CD14-positive monocyte (primary cell): Measurements from ENCODE around the gene PPFIBP2. TPM values are rescaled to one million over a fixed set of nuclear protein-coding genes. Genes with fewer than 3 reads are reported as not detected.

Experiments
- DNase-seq, 3 donors: peaks; one replicate each; pipeline ENCODE4 v3.0.0-alpha.2; 2011 to 2022
- H2AFZ ChIP-seq: 2 replicates; pipeline ENCODE4 v1.6.0; 2012; ENCODE audit warnings: mild to moderate bottlenecking, low read depth, low read length, inconsistent platforms; ENCODE audit not compliant: insufficient read depth, poor library complexity, severe bottlenecking
- H3K27ac ChIP-seq, 2 donors: 1 replicate in 1 of 2; 2 replicates in 1 of 2; pipeline ENCODE4 v1.5.1; 2012 to 2013; ENCODE audit warnings: low read length in 2 of 2, control low read depth in 1 of 2, inconsistent platforms in 1 of 2, low read depth in 1 of 2, mild to moderate bottlenecking in 1 of 2
- H3K27me3 ChIP-seq, 2 donors: one replicate each; pipeline versions ENCODE4 v1.6.0 to v1.6.1; 2011 to 2013; ENCODE audit warnings: low read length in 2 of 2; ENCODE audit not compliant: control insufficient read depth in 2 of 2, insufficient read depth in 2 of 2
- H3K36me3 ChIP-seq, 2 donors: replicated peaks in 1 of 2; 1 replicate in 1 of 2; 2 replicates in 1 of 2; pipeline versions ENCODE4 v1.5.1 to v1.6.1; 2012 to 2013; ENCODE audit warnings: low read length in 2 of 2, control low read depth in 1 of 2, inconsistent platforms in 1 of 2, mild to moderate bottlenecking in 1 of 2; ENCODE audit not compliant: insufficient read depth in 2 of 2, control insufficient read depth in 1 of 2
- H3K4me1 ChIP-seq, 2 donors: 1 replicate in 1 of 2; 2 replicates in 1 of 2; pipeline versions ENCODE4 v1.5.1 to v1.6.1; 2012 to 2013; ENCODE audit warnings: low read length in 2 of 2, control low read depth in 1 of 2, inconsistent platforms in 1 of 2, mild to moderate bottlenecking in 1 of 2, moderate library complexity in 1 of 2; ENCODE audit not compliant: insufficient read depth in 2 of 2, control insufficient read depth in 1 of 2
- H3K4me2 ChIP-seq: replicated peaks from 2 replicates; pipeline ENCODE3; 2012; ENCODE audit warnings: low read length, moderate library complexity, mild to moderate bottlenecking; ENCODE audit not compliant: poor library complexity, severe bottlenecking; ENCODE audit errors: extremely low read depth
- H3K4me3 ChIP-seq, 3 experiments: fragments of 200-600 bp in 1 of 3; sonication (generic) in 1 of 3; replicated peaks in 1 of 3; 1 replicate in 2 of 3; 2 replicates in 1 of 3; pipeline ENCODE4 v1.5.1; 2011 to 2013; ENCODE audit warnings: low read length in 3 of 3, mild to moderate bottlenecking in 3 of 3, control low read depth in 2 of 3, low read depth in 2 of 3, inconsistent platforms in 1 of 3, moderate library complexity in 1 of 3
- H3K79me2 ChIP-seq: 2 replicates; pipeline ENCODE4 v1.6.0; 2012; ENCODE audit warnings: mild to moderate bottlenecking, control low read depth, inconsistent platforms, low read length, moderate library complexity; ENCODE audit not compliant: insufficient read depth
- H3K9ac ChIP-seq: 2 replicates; pipeline ENCODE4 v1.6.0; 2017; ENCODE audit warnings: low read length, mild to moderate bottlenecking; ENCODE audit not compliant: insufficient read depth, poor library complexity, severe bottlenecking
- H3K9me3 ChIP-seq, 2 donors: replicated peaks in 1 of 2; 1 replicate in 1 of 2; 2 replicates in 1 of 2; pipeline versions ENCODE4 v1.5.1 to v1.6.1; 2012 to 2013; ENCODE audit warnings: low read length in 2 of 2, control low read depth in 1 of 2; ENCODE audit not compliant: control insufficient read depth in 1 of 2, insufficient read depth in 1 of 2
- H4K20me1 ChIP-seq: 2 replicates; pipeline ENCODE4 v1.6.0; 2012; ENCODE audit warnings: mild to moderate bottlenecking, low read length, control low read depth, moderate library complexity; ENCODE audit not compliant: insufficient read depth
- H3K27ac Mint-ChIP-seq, 7 donors: one replicate each; pipeline ENCODE4 v1.8.0; 2020; ENCODE audit warnings: mild to moderate bottlenecking in 7 of 7, mixed read lengths in 7 of 7, moderate library complexity in 6 of 7, inconsistent platforms in 2 of 7
- H3K27me3 Mint-ChIP-seq, 3 donors: one replicate each; pipeline ENCODE4 v1.8.0; 2021 to 2022; ENCODE audit warnings: low read depth in 3 of 3, mild to moderate bottlenecking in 3 of 3, mixed read lengths in 3 of 3, moderate library complexity in 3 of 3, inconsistent platforms in 1 of 3
- H3K36me3 Mint-ChIP-seq, 2 donors: one replicate each; pipeline ENCODE4 v1.8.0; 2020; ENCODE audit warnings: mixed read lengths in 2 of 2, inconsistent platforms in 1 of 2, mild to moderate bottlenecking in 1 of 2
- H3K4me1 Mint-ChIP-seq: one replicate; pipeline ENCODE4 v1.8.0; 2020; ENCODE audit warnings: mild to moderate bottlenecking, mixed read lengths
- H3K4me3 Mint-ChIP-seq, 2 donors: one replicate each; pipeline ENCODE4 v1.8.0; 2020; ENCODE audit warnings: mild to moderate bottlenecking in 2 of 2, mixed read lengths in 2 of 2, moderate library complexity in 1 of 2
- H3K9me3 Mint-ChIP-seq, 7 donors: one replicate each; pipeline ENCODE4 v1.8.0; 2020 to 2022; ENCODE audit warnings: mixed read lengths in 7 of 7, mild to moderate bottlenecking in 6 of 7, moderate library complexity in 6 of 7, inconsistent platforms in 2 of 7
- WGBS: methylation state at CpG from one replicate; pipeline ENCODE4 v1.1.5; 2013; ENCODE audit warnings: missing lambda C conversion rate; ENCODE audit not compliant: insufficient coverage; 5-methylcytosine and 5-hydroxymethylcytosine counted together
- intact Hi-C, 2 donors: fragments of 100-400 bp; cut with micrococcal nuclease; formaldehyde crosslinking; loops; one replicate each; pipeline versions ENCODE4 v1.15.0 to v1.15.1; 2023
- polyA plus RNA-seq, 3 donors: library from polyadenylated mRNA; depleted of rRNA in 1 of 3; unstranded in 2 of 3; stranded (reverse) in 1 of 3; fragments of 300-500 nt in 2 of 3; fragments of >200 nt in 1 of 3; fragmentation: Illumina TruSeq in 2 of 3; gene quantifications; 1 replicate in 2 of 3; 2 replicates in 1 of 3; pipeline ENCODE4 v1.2.3, GENCODE V29; 2012 to 2021
- TF ChIP-seq, protein P1 (sequence below): fragments of 200-600 bp; IDR thresholded peaks from one replicate; pipeline ENCODE4 v1.8.0; 2022; ENCODE audit warnings: antibody characterized with exemption, mild to moderate bottlenecking

Gene PPFIBP2
- polyA plus RNA-seq, 3 donors, result 5.9 to 41.6 (median 8.6) TPM

DNA sequence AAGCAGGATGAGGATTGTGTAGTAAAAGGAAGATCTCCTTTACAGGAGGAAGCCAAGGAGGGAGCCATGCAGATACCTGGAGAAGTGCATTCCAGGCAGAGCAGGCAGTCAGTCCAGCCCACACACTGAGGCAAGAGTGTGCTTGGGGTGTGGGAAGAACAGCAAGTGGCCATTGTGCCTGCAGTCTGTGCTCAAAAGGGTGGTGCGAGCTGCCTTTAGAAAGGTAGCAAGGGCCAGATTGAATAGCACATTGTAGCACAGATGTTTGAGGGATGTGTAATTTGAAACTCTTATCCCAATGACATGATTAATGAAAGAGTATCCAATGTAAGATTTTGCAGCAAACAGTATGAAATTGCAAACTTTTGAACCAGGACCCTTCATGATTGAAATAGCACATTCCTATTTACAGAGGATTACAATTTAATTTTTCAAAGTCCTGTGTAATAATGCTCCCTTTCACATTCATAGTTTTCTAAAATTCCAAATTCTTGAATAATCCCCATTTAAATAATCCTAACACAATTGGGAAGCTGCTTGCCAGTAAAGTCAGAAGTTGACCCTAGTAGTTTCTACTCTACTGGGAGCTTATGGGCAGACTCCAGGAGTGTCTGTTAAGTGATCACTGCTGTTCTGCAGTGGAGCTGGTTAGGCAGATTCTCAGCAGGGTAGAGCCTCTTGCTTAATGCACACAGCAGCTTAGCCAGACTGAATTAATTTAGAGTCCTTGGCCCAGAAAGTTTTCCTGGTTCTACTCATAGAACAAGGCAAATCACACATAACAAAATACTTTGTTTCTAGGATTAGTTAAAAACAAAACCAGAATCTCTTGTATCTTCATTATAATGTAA is 81.4 kb downstream of the PPFIBP2 start:
- peaks cover 0 to 5% (median 0%) of the 10 kb centered on the region in 3 donors for H3K27me3 Mint-ChIP-seq
- peaks cover 31 to 34% of the 10 kb centered on the region in 2 donors for H3K36me3 Mint-ChIP-seq
- intact Hi-C loops, result loop anchor here in 1 of 2 donors (10.0 kb wide), 2 partner anchors 80 to 390 kb away; partner anchors contain the start of genes EIF3F and PPFIBP2
- peaks cover 70% of the 10 kb centered on the region for H3K4me1 Mint-ChIP-seq
- Histone ChIP-seq H3K79me2 (peaks cover 29% of the 10 kb centered on the region), H3K36me3 (peaks cover 12 to 16% of the 10 kb centered on the region in 2 donors), H3K4me3 (peak overlapping the region in 1 of 3 experiments; percentile 19), H4K20me1 (no peaks in the 10 kb centered on the region), H3K9ac (no peak overlapping the region), H3K4me2 (peak overlapping the region; percentile 13), H3K4me1 (peaks cover 54 to 80% of the 10 kb centered on the region in 2 donors), H3K27ac (no peak overlapping the region), H3K9me3 (no peaks in the 10 kb centered on the region), H2AFZ (no peak overlapping the region), H3K27me3 (no peaks in the 10 kb centered on the region)
- WGBS, result no CpG with 5 or more reads among the region's 1 CpG
- TF ChIP-seq, protein P1, sequence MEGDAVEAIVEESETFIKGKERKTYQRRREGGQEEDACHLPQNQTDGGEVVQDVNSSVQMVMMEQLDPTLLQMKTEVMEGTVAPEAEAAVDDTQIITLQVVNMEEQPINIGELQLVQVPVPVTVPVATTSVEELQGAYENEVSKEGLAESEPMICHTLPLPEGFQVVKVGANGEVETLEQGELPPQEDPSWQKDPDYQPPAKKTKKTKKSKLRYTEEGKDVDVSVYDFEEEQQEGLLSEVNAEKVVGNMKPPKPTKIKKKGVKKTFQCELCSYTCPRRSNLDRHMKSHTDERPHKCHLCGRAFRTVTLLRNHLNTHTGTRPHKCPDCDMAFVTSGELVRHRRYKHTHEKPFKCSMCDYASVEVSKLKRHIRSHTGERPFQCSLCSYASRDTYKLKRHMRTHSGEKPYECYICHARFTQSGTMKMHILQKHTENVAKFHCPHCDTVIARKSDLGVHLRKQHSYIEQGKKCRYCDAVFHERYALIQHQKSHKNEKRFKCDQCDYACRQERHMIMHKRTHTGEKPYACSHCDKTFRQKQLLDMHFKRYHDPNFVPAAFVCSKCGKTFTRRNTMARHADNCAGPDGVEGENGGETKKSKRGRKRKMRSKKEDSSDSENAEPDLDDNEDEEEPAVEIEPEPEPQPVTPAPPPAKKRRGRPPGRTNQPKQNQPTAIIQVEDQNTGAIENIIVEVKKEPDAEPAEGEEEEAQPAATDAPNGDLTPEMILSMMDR, result no peak
- DNase-seq, result no peak
- peak overlapping the region in 1 of 2 donors; percentile 4 for H3K4me3 Mint-ChIP-seq
- peak overlapping the region in 1 of 7 donors; percentile 68 for H3K27ac Mint-ChIP-seq
- H3K9me3 Mint-ChIP-seq, result no peaks in the 10 kb centered on the region

DNA sequence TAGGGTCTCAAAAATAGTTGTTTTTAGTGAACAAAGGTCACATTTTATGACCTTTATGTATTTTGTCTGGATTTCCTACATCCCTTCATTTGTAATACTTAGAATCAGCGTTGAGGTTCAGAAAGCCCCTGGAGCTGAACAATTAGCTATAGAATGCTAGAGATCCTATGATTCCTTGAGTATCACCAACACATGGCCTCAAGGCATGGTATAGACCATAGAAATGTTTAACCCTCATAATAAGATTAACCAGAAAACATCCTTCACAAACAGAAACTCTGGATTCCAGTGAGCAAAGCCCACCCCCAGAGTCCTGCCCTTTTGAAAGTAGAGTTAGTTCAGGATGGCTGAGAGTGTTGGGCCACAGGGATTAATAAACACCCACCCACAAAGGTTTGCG is 82.2 kb downstream of the PPFIBP2 start:
- Histone ChIP-seq H3K27me3 (no peaks in the 10 kb centered on the region), H3K4me1 (peaks cover 54 to 80% of the 10 kb centered on the region in 2 donors), H2AFZ (no peak overlapping the region), H4K20me1 (no peaks in the 10 kb centered on the region), H3K4me3 (no peak overlapping the region), H3K9ac (no peak overlapping the region), H3K79me2 (peaks cover 29% of the 10 kb centered on the region), H3K4me2 (no peak overlapping the region), H3K36me3 (peaks cover 15 to 21% of the 10 kb centered on the region in 2 donors), H3K27ac (no peak overlapping the region), H3K9me3 (no peaks in the 10 kb centered on the region)
- Mint-ChIP-seq H3K4me3 (no peak overlapping the region), H3K27ac (no peak overlapping the region), H3K4me1 (peaks cover 70% of the 10 kb centered on the region), H3K27me3 (peaks cover 0 to 5% (median 0%) of the 10 kb centered on the region in 3 donors), H3K9me3 (no peaks in the 10 kb centered on the region), H3K36me3 (peaks cover 33 to 36% of the 10 kb centered on the region in 2 donors)
- no peak for DNase-seq
- no CpG with 5 or more reads among the region's 2 CpGs for WGBS
- TF ChIP-seq, protein P1, result no peak
- intact Hi-C loops, result loop anchor here in 1 of 2 donors (10.0 kb wide), 2 partner anchors 81 to 389 kb away; partner anchors contain the start of genes EIF3F and PPFIBP2
